GM19035 (cell line): ENCODE results near the gene PABPC4L.
"Not testable (repeated sequence)": the region's sequence is repeated elsewhere in the genome, so short reads cannot be mapped to it uniquely, and the experiment has no call there.

Source experiments
- ATAC-seq: cut with Tn5 transposase; IDR thresholded peaks from one replicate; pipeline ENCODE4 v1.9.1; 2021; ENCODE audit not compliant: unreplicated experiment

PABPC4L gene

GRCh38 chr4:134201216-134202161 is at the start of gene PABPC4L:
Gene PABPC4L (minus strand): TSS chr4:134201789. CDS start chr4:134201019, 770 bp downstream.
- no peak for ATAC-seq

- no peak for ATAC-seq
These were observed 49.7 kb upstream of the PABPC4L start for GRCh38 chr4:134251322-134251721.

GRCh38 chr4:134243742-134244713 is 42.4 kb upstream of the PABPC4L start:
- ATAC-seq = no peak

GRCh38 chr4:134219043-134219442 is 17.5 kb upstream of the PABPC4L start:
- no peak for ATAC-seq

GRCh38 chr4:134216411-134216810 is 14.8 kb upstream of the PABPC4L start:
- no peak for ATAC-seq

GRCh38 chr4:134215620-134216344 is 14.2 kb upstream of the PABPC4L start:
- no peak for ATAC-seq

- not testable (repeated sequence) for ATAC-seq
These were observed 6.4 kb upstream of the PABPC4L start for GRCh38 chr4:134207955-134208354.

GRCh38 chr4:134202166-134202956 is 772 bp upstream of the PABPC4L start:
- no peak for ATAC-seq

- ATAC-seq = no peak
These were observed 776 bp downstream of the PABPC4L start for GRCh38 chr4:134200811-134201215.

- no peak for ATAC-seq
These were observed 11.6 kb downstream of the PABPC4L start for GRCh38 chr4:134189949-134190348.

- no peak for ATAC-seq
These were observed 12.1 kb downstream of the PABPC4L start for GRCh38 chr4:134189480-134189879.

GRCh38 chr4:134178706-134179105 is 22.9 kb downstream of the PABPC4L start:
- ATAC-seq = no peak

GRCh38 chr4:134174271-134174670 is 27.3 kb downstream of the PABPC4L start:
- no peak for ATAC-seq

GRCh38 chr4:134160211-134160610 is 41.4 kb downstream of the PABPC4L start:
- ATAC-seq = no peak

- no peak for ATAC-seq
These were observed 47.5 kb downstream of the PABPC4L start for GRCh38 chr4:134154097-134154496.

- ATAC-seq = no peak
These were observed 53.6 kb downstream of the PABPC4L start for GRCh38 chr4:134147941-134148340.
